PC-3 (cell line): ENCODE data around the gene FHAD1.

Experiments
- CTCF ChIP-seq: fragments of 300-600 bp; sonication (generic); conservative IDR thresholded peaks from 2 replicates; pipeline ENCODE4 v1.5.1; 2017; ENCODE audit warnings: antibody characterized with exemption, low read depth, mild to moderate bottlenecking, low read length
- EZH2phosphoT487 ChIP-seq: fragments of 300-600 bp; sonication (generic); IDR thresholded peaks from 2 replicates; pipeline ENCODE4 v1.6.1; 2018; ENCODE audit warnings: mild to moderate bottlenecking, antibody characterized with exemption, low read length, borderline replicate concordance

GRCh38 chr1:15350151-15350550 is 103.1 kb downstream of the FHAD1 start:
- no peak for TF ChIP-seq CTCF
- no peak for TF ChIP-seq EZH2phosphoT487
